GM13976 (cell line): Measurements from ENCODE around the gene GRM2.

Experiments
- DNase-seq: peaks from one replicate; pipeline ENCODE4 v3.0.0; 2012; ENCODE audit warnings: low spot score
- in situ Hi-C: fragments of 300-500 bp; cut with MboI; formaldehyde crosslinking; loops from one replicate; pipeline ENCODE4 v1.12.0; 2022; ENCODE audit warnings: low sequenced_read_pairs, mixed read lengths, inconsistent platforms; ENCODE audit not compliant: unreplicated experiment
- TF ChIP-seq, protein P1 (sequence below): IDR thresholded peaks from 2 replicates; pipeline ENCODE4 v1.5.1; 2012; ENCODE audit warnings: borderline replicate concordance, mild to moderate bottlenecking; ENCODE audit not compliant: insufficient read depth; ENCODE audit errors: extremely low read depth, missing control alignments, control extremely low read depth

Gene GRM2

GRCh38 chr3:51683566-51683965, 23.3 kb upstream of the GRM2 start:
- in situ Hi-C loops, result loop anchor here (5.0 kb wide), 1 partner anchor 181 kb away; the partner anchor contains the start of gene DCAF1
- TF ChIP-seq, protein P1, sequence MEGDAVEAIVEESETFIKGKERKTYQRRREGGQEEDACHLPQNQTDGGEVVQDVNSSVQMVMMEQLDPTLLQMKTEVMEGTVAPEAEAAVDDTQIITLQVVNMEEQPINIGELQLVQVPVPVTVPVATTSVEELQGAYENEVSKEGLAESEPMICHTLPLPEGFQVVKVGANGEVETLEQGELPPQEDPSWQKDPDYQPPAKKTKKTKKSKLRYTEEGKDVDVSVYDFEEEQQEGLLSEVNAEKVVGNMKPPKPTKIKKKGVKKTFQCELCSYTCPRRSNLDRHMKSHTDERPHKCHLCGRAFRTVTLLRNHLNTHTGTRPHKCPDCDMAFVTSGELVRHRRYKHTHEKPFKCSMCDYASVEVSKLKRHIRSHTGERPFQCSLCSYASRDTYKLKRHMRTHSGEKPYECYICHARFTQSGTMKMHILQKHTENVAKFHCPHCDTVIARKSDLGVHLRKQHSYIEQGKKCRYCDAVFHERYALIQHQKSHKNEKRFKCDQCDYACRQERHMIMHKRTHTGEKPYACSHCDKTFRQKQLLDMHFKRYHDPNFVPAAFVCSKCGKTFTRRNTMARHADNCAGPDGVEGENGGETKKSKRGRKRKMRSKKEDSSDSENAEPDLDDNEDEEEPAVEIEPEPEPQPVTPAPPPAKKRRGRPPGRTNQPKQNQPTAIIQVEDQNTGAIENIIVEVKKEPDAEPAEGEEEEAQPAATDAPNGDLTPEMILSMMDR, result no peak
- no peak for DNase-seq

GRCh38 chr3:51684971-51685751, 21.7 kb upstream of the GRM2 start:
- DNase-seq, result no peak
- in situ Hi-C loops, result loop anchor here (5.0 kb wide), 1 partner anchor 183 kb away; the partner anchor contains the start of gene DCAF1

GRCh38 chr3:51686056-51686455, 20.8 kb upstream of the GRM2 start:
- DNase-seq, result no peak
- TF ChIP-seq, protein P1, result no peak
- in situ Hi-C loops, result no loop called here

More at GRCh38 chr3:51684971-51685751, 21.7 kb upstream of the GRM2 start:
- TF ChIP-seq, protein P1, result no peak

DNA sequence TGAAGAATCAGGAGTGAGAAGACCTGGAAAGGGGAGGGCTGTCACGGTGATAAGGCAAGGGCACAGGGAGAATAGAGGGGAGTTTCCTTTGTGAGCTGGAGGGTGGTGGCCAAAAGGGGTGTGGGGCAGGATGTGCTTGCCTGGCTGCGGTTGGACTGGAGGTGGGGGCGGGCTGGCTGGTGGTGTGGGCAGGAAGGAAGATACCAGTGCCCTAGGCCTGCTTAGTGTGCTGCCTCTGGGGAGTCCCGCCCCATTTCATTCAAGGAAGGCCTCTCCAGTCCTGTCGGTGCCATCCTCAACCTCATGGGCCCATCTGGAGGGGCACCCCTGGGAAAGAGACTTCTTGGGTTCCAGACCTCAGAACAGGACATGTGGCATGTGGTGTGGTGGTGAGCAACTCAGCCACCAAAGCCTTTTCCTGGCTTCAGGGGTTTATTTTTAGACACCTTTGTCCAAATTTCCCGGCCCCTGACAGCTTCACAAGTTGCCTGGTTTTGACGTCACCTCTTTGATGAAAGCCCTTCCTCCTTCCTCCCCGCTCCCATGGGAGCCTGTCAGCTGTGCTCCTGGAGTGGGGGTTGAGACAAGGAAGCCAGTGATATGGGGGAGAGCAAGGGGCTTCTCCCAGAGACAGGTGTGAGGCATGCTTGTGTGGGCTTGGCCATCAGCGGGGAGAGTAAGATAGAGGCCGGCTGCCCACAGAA, 20.2 kb upstream of the GRM2 start:
- TF ChIP-seq, protein P1, result no peak
- in situ Hi-C loops, result no loop called here
- peak; percentile 64 for DNase-seq

DNA sequence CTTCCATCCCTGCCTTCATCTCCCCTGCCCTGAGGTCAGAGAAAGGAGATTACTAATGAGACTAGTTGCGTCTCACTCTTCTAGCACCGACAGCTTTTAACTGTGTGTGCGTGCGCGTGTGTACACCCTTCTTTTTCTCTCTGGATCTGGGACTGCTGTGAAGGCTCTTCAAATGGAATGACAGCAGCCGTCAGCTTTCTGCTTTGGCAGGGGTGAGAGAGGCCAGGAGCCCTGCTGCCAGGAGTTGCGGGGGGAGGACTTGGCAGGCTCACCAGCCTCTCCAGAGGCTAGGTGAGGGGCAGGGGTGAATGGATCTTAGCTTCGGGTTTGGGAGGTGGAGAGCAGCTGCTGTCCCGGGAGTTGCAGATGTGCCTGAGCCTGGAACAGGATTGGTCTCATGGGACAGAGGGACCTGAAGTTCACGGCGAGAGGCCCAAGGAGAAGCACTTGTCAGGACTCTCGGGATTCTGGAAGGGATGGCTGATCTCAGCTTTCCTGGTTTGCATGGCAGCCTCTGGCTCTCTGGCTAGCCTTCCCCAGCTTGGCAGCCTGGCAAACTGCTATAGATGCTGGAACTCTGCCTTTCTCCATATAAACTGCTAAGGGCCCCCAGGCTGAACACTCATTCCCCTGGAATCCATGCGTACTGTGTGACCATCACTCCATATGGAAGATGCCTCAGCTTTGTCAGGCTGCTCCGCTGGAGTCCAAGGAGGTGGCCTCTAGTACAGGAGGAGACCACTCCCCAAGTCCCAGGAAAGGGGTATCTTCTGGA, 19.2 kb upstream of the GRM2 start:
- in situ Hi-C loops, result no loop called here
- TF ChIP-seq, protein P1, result no peak
- no peak for DNase-seq

DNA sequence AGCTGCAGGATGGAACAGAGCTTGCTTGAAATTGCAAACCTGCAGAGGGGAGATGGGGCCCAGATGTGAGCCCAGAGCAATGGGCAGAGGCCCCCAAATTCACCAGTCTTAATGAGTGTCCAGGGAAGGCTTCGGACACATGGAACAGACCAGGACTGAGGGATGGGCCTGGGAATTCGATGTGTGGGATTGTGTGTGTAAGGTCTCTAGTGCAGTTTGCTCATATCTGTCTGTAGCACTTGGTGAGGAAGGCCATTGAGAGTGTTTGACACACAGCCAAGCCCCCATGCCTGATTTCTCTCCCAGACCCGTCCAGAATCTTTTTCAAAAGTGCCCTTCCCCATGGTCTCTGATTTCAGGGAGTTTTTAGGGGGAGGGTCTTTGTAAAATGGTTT, 18.7 kb upstream of the GRM2 start:
- DNase-seq, result no peak
- in situ Hi-C loops, result no loop called here
- TF ChIP-seq, protein P1, result no peak
